ENCODE measurements around the gene PRKAB1.

Gene PRKAB1

GRCh38 chr12:119729871-119730270 is 61.9 kb downstream of the PRKAB1 start:
- no peaks in the 10 kb centered on the region for H3K27me3 ChIP-seq (replicated peaks; ENCODE audit: control insufficient read depth, insufficient read depth, low read length)
- TF ChIP-seq CTCF (IDR thresholded peaks at IDR 0.05; ENCODE audit: insufficient read depth, low read length, poor library complexity, severe bottlenecking) = no peak
- H3K36me3 ChIP-seq (ENCODE audit: control insufficient read depth, insufficient read depth, low read length) = no peaks in the 10 kb centered on the region; the same call in 1 of the 2 replicates
- DNase-seq (ENCODE audit: extremely low read depth, insufficient read length) = no peak
- H3K4me3 ChIP-seq (replicated peaks; ENCODE audit: low read depth, low read length) = no peak overlapping the region

GRCh38 chr12:119730381-119730780 is 62.4 kb downstream of the PRKAB1 start:
- no peak for TF ChIP-seq CTCF (IDR thresholded peaks at IDR 0.05; ENCODE audit: insufficient read depth, low read length, poor library complexity, severe bottlenecking)
- H3K4me3 ChIP-seq (replicated peaks; ENCODE audit: low read depth, low read length) = no peak overlapping the region
- no peak for DNase-seq (ENCODE audit: extremely low read depth, insufficient read length)
- H3K36me3 ChIP-seq (ENCODE audit: control insufficient read depth, insufficient read depth, low read length) = no peaks in the 10 kb centered on the region; the same call in 1 of the 2 replicates
- H3K27me3 ChIP-seq (replicated peaks; ENCODE audit: control insufficient read depth, insufficient read depth, low read length) = no peaks in the 10 kb centered on the region
